GM23338 (cell line): ENCODE data around the gene LAPTM5. TPM values are rescaled to one million over a fixed set of nuclear protein-coding genes. Genes with fewer than 3 reads are reported as not detected.
A peak's percentile ranks its signal among the peaks of the same experiment; 100 is the strongest.

ENCODE experiments used
- ATAC-seq: fragments of 200-7000 bp; cut with Tn5 transposase; 3 replicates; pipeline ENCODE4 v1.9.1; 2020
- DNase-seq: peaks from one replicate; pipeline ENCODE4 v3.0.0-alpha.2; 2015; ENCODE audit warnings: low spot score
- H2AFZ ChIP-seq: fragments of 200-600 bp; sonication (generic); 2 replicates; pipeline ENCODE4 v1.8.0; 2016; ENCODE audit warnings: antibody characterized with exemption, mild to moderate bottlenecking, moderate library complexity
- H3F3A ChIP-seq: fragments of 200-600 bp; sonication (generic); replicated peaks from 2 replicates; pipeline ENCODE4 v1.8.0; 2017; ENCODE audit warnings: antibody characterized with exemption, mixed run types, low read depth
- H3K27ac ChIP-seq: fragments of 200-600 bp; sonication (generic); 2 replicates; pipeline ENCODE4 v1.6.1; 2016; ENCODE audit warnings: low read depth
- H3K27me3 ChIP-seq: fragments of 200-600 bp; sonication (generic); 2 replicates; pipeline ENCODE4 v1.8.0; 2016; ENCODE audit warnings: mild to moderate bottlenecking, mixed run types, moderate library complexity; ENCODE audit not compliant: insufficient read depth
- H3K36me3 ChIP-seq: fragments of 200-600 bp; sonication (generic); 2 replicates; pipeline ENCODE4 v1.8.0; 2016; ENCODE audit warnings: mild to moderate bottlenecking; ENCODE audit not compliant: insufficient read depth
- H3K4me1 ChIP-seq: fragments of 200-600 bp; sonication (generic); 2 replicates; pipeline ENCODE4 v1.8.0; 2016; ENCODE audit warnings: mild to moderate bottlenecking, moderate library complexity; ENCODE audit not compliant: insufficient read depth
- H3K4me2 ChIP-seq: fragments of 200-600 bp; sonication (generic); 2 replicates; pipeline ENCODE4 v1.7.1; 2017; ENCODE audit warnings: mixed run types
- H3K4me3 ChIP-seq: fragments of 200-600 bp; sonication (generic); 2 replicates; pipeline ENCODE4 v1.6.1; 2016; ENCODE audit warnings: mixed run types
- H3K79me2 ChIP-seq: fragments of 200-600 bp; sonication (generic); replicated peaks from 2 replicates; pipeline ENCODE4 v1.8.0; 2017; ENCODE audit warnings: mild to moderate bottlenecking; ENCODE audit not compliant: insufficient read depth
- H3K9me2 ChIP-seq: fragments of 200-600 bp; sonication (generic); 2 replicates; pipeline ENCODE4 v1.8.0; 2017; ENCODE audit not compliant: insufficient read depth
- H4K20me1 ChIP-seq: fragments of 200-600 bp; sonication (generic); replicated peaks from 2 replicates; pipeline ENCODE4 v1.8.0; 2017; ENCODE audit warnings: mild to moderate bottlenecking; ENCODE audit not compliant: insufficient read depth
- H3K27ac Mint-ChIP-seq: 2 replicates; pipeline ENCODE4 v1.8.0; 2020; ENCODE audit warnings: inconsistent platforms, mild to moderate bottlenecking, moderate library complexity, mixed read lengths
- H3K27me3 Mint-ChIP-seq: 3 replicates; pipeline ENCODE4 v1.8.0; 2022; ENCODE audit warnings: low read depth, mild to moderate bottlenecking, moderate library complexity, mixed read lengths, inconsistent platforms; ENCODE audit not compliant: insufficient read depth, poor library complexity
- H3K36me3 Mint-ChIP-seq: 3 replicates; pipeline ENCODE4 v1.8.0; 2021; ENCODE audit warnings: low read depth, mild to moderate bottlenecking, inconsistent platforms, moderate library complexity, mixed read lengths
- H3K4me1 Mint-ChIP-seq: 3 replicates; pipeline ENCODE4 v1.8.0; 2020; ENCODE audit warnings: mild to moderate bottlenecking, inconsistent platforms, mixed read lengths
- H3K4me3 Mint-ChIP-seq: 3 replicates; pipeline ENCODE4 v1.8.0; 2021; ENCODE audit warnings: moderate library complexity, mild to moderate bottlenecking, inconsistent platforms, mixed read lengths
- H3K9me3 Mint-ChIP-seq: 3 replicates; pipeline ENCODE4 v1.8.0; 2020; ENCODE audit warnings: moderate library complexity, mild to moderate bottlenecking, inconsistent platforms, mixed read lengths
- CREB1 ChIP-seq: fragments of 250-450 bp; sonication (Bioruptor Pico); IDR thresholded peaks from 2 replicates; pipeline ENCODE4 v1.5.0; 2020; ENCODE audit warnings: low read depth, mild to moderate bottlenecking, moderate library complexity
- CTCF ChIP-seq, 2 experiments: fragments of 200-600 bp in 1 of 2; sonication (generic) in 1 of 2; conservative IDR thresholded peaks; 2 replicates each; pipeline versions ENCODE4 v1.5.1 to v1.6.1; 2016 to 2017; ENCODE audit warnings: antibody characterized with exemption in 2 of 2, low read depth in 2 of 2, mild to moderate bottlenecking in 2 of 2, moderate library complexity in 1 of 2
- ETS1 ChIP-seq: IDR thresholded peaks from 2 replicates; pipeline ENCODE4 v1.6.1; 2016; ENCODE audit warnings: antibody characterized with exemption
- EZH2 ChIP-seq: fragments of 200-600 bp; sonication (generic); IDR thresholded peaks from one replicate; pipeline ENCODE4 v1.8.0; 2017; ENCODE audit warnings: antibody characterized with exemption, mild to moderate bottlenecking, low read depth; ENCODE audit not compliant: unreplicated experiment
- EZH2phosphoT487 ChIP-seq: fragments of 200-600 bp; sonication (generic); IDR thresholded peaks from one replicate; pipeline ENCODE4 v1.8.1; 2018; ENCODE audit warnings: antibody characterized with exemption; ENCODE audit not compliant: unreplicated experiment
- JUNB ChIP-seq: IDR thresholded peaks from one replicate; pipeline ENCODE4 v1.6.1; 2016; ENCODE audit warnings: antibody characterized with exemption; ENCODE audit not compliant: unreplicated experiment
- NANOG ChIP-seq: IDR thresholded peaks from 2 replicates; pipeline ENCODE4 v1.6.1; 2016; ENCODE audit warnings: antibody characterized with exemption, borderline replicate concordance
- POLR2AphosphoS5 ChIP-seq: IDR thresholded peaks from 2 replicates; pipeline ENCODE4 v1.6.1; 2016; ENCODE audit warnings: antibody characterized with exemption, low read depth
- REST ChIP-seq: IDR thresholded peaks from one replicate; pipeline ENCODE4 v1.6.1; 2018; ENCODE audit warnings: antibody characterized with exemption; ENCODE audit not compliant: unreplicated experiment
- STAT1 ChIP-seq: IDR thresholded peaks from one replicate; pipeline ENCODE4 v1.6.1; 2016; ENCODE audit warnings: antibody characterized with exemption; ENCODE audit not compliant: unreplicated experiment
- ZNF114 ChIP-seq: fragments of 250-450 bp; sonication (Bioruptor Pico); IDR thresholded peaks from 2 replicates; pipeline ENCODE4 v1.5.0; 2020; ENCODE audit warnings: mild to moderate bottlenecking, moderate library complexity
- ZNF331 ChIP-seq: fragments of 250-450 bp; sonication (Bioruptor Pico); IDR thresholded peaks from 2 replicates; pipeline ENCODE4 v1.5.0; 2020; ENCODE audit warnings: low read depth, mild to moderate bottlenecking, moderate library complexity
- polyA plus RNA-seq: library from polyadenylated mRNA; unstranded; fragments of >200 nt; fragmentation: Nextera tagmentation; extraction: Ambion mirVana; gene quantifications from 2 replicates; pipeline ENCODE4 v1.2.1, GENCODE V29; 2016
- total RNA-seq: library from RNA; depleted of rRNA; stranded (reverse); fragments of >200 nt; shearing (Covaris generic); gene quantifications from 2 replicates; pipeline ENCODE4 v1.2.3, GENCODE V29; 2014

The LAPTM5 gene
- total and polyA plus RNA-seq, 2 experiments from 2014 or later = 0.21 TPM; not detected in 1

GRCh38 chr1:30751830-30752650 is 5.5 kb downstream of the LAPTM5 start:
- no peaks in the 10 kb centered on the region for H4K20me1 ChIP-seq
- H3K27ac ChIP-seq = no peak overlapping the region
- DNase-seq = no peak
- H3K27me3 ChIP-seq = no peaks in the 10 kb centered on the region
- peaks cover 22% of the 10 kb centered on the region for H3K4me1 Mint-ChIP-seq
- H2AFZ ChIP-seq = no peak overlapping the region
- no peak overlapping the region; the same call in 1 of the 2 replicates for H3K27ac Mint-ChIP-seq
- H3K36me3 ChIP-seq = no peaks in the 10 kb centered on the region
- H3K9me3 Mint-ChIP-seq = no peaks in the 10 kb centered on the region
- TF ChIP-seq CTCF (conservative IDR thresholded peaks at IDR 0.05; ENCODE audit: low read depth in 2 of 2) = no peak
- no peaks in the 10 kb centered on the region for H3F3A ChIP-seq
- no peaks in the 10 kb centered on the region for H3K36me3 Mint-ChIP-seq
- no peaks in the 10 kb centered on the region for H3K9me2 ChIP-seq
- H3K4me3 Mint-ChIP-seq = no peak overlapping the region
- no peak for ATAC-seq
- no peak overlapping the region for H3K4me2 ChIP-seq
- no peaks in the 10 kb centered on the region for H3K4me1 ChIP-seq
- no peaks in the 10 kb centered on the region for H3K79me2 ChIP-seq
- peaks cover 17% of the 10 kb centered on the region for H3K27me3 Mint-ChIP-seq
- H3K4me3 ChIP-seq = no peak overlapping the region

GRCh38 chr1:30750731-30751291 is 6.8 kb downstream of the LAPTM5 start:
- H3K27ac Mint-ChIP-seq = no peak overlapping the region
- no peak for ATAC-seq
- Histone ChIP-seq H2AFZ (0 out of 2 replicates have a peak overlapping the region, but pooled peaks have one; percentile 47), H4K20me1 (no peaks in the 10 kb centered on the region), H3K36me3 (no peaks in the 10 kb centered on the region), H3K27me3 (no peaks in the 10 kb centered on the region), H3K4me3 (no peak overlapping the region), H3K27ac (no peak overlapping the region), H3K79me2 (no peaks in the 10 kb centered on the region), H3F3A (no peaks in the 10 kb centered on the region), H3K4me2 (no peak overlapping the region), H3K9me2 (no peaks in the 10 kb centered on the region), H3K4me1 (no peaks in the 10 kb centered on the region)
- no peak for DNase-seq
- H3K4me3 Mint-ChIP-seq = no peak overlapping the region
- H3K36me3 Mint-ChIP-seq = no peaks in the 10 kb centered on the region
- H3K9me3 Mint-ChIP-seq = no peaks in the 10 kb centered on the region
- peaks cover 22% of the 10 kb centered on the region for H3K4me1 Mint-ChIP-seq
- peaks cover 17% of the 10 kb centered on the region for H3K27me3 Mint-ChIP-seq
- TF ChIP-seq ZNF331 (CRISPR knock-in tag) = no peak
- TF ChIP-seq CTCF (conservative IDR thresholded peaks at IDR 0.05; ENCODE audit: low read depth in 2 of 2) = no peak
- TF ChIP-seq EZH2 = no peak
- no peak for TF ChIP-seq STAT1
- TF ChIP-seq CREB1 (CRISPR knock-in tag) = no peak
- no peak for TF ChIP-seq REST
- no peak for TF ChIP-seq JUNB
- no peak for TF ChIP-seq NANOG
- no peak for TF ChIP-seq ZNF114
- TF ChIP-seq EZH2phosphoT487 = no peak
- no peak for TF ChIP-seq ETS1
- TF ChIP-seq POLR2AphosphoS5 = no peak
